NCI-H524 treated with DMSO at 0.1 percent for 48 hours (cell line): ENCODE measurements around the gene BACH2.
A peak's percentile ranks its signal among the peaks of the same experiment; 100 is the strongest.
"Not testable (repeated sequence)": the region's sequence is repeated elsewhere in the genome, so short reads cannot be mapped to it uniquely, and the experiment has no call there.

Source experiments
- DNase-seq: peaks from one replicate; lab custom pipeline; 2025; lab: John Stamatoyannopoulos, UW

The BACH2 gene

DNA sequence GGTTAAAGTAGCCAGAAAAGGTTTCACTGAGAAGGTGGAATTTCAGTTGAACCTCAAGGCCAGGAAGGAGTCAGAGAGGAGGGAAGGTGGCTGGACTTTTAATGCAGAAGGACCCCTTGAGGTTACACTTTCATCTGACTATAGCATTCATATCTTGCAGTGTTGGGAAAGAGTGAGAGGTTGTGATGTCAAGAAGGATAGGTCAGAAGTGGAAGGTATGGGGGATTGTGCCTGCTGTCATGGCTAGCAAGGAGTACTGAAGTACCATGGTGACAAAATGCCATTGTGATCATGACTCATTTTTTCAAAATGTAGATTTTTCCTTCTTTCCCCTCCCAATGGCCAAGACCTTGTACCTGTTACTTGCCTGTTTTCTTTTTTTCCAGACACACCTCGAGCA is 5.2 kb upstream of the BACH2 start:
- DNase-seq, result no peak

- DNase-seq, result no peak
These were observed 1.9 kb upstream of the BACH2 start for GRCh38 chr6:90298459-90299053.

DNA sequence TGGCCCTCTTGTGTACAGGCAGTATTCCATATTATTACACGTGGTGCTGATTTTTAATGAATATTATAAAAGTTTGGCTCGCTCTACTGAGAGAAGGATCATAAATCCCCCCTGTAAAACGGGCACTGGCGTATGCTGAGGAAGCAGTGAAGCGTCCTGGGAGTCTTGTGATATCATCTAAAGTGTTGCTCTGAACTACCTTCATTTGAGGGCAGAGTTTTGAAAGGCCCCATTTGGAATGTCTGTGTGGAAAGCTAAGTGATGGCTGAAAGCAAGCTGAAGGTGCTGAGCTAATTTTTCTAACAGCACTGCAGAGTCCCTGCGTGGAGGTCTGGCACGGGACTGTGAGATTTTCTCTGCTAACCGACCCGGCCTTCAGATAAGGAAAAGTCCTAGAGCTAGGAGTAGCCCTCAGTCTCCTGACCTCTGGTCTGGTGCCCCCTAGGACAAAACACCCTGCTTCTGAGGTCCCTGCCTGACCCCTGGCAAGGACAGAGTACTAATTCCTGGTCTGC is 1.3 kb upstream of the BACH2 start:
- DNase-seq, result no peak

- no peak for DNase-seq
These were observed 648 bp upstream of the BACH2 start for GRCh38 chr6:90297115-90297866.

- peak; percentile 9 for DNase-seq
These were observed 746 bp downstream of the BACH2 start for GRCh38 chr6:90295854-90296340.

DNA sequence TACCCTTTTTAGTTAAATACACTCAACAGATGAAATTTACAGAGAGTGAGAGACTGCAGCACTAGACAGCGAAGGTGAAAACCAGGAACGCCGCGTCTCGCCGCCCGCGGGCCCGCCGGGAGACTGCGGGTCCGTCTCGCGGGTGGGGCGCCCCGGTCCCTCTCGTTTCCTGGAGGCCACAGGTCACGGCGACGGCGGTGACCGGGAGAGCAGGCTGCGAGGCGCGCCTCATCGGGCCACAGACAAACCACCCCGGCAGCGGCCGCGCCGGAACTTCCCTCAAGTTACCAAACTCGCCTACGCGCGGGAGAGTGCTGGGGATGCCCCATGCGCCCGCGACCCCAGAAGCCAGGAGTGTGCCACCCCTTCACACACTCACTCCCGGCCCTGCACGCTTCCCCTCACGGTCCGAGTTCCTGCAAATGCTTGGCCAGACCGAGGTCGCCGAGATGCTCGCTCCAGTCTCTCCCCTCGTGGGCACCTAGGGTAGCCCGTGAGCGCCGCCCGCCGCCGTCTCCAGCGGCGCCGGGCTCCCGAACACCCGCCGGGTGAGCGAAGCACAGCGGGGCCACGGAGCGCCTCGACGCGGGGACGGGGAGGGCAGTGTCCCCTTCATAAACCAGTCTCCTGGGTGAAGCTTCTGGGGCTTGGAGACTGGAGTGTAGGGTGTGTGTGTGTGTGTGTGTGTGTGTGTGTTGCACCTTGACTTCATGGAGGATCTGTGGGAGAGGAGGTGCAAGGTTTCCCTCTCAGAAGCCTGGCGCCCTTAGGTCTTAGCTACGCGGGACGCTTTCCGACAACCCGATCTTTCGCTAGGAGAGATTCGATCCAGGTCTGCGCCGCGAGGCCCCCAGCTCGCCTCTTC is 1.4 kb downstream of the BACH2 start:
- no peak for DNase-seq

DNA sequence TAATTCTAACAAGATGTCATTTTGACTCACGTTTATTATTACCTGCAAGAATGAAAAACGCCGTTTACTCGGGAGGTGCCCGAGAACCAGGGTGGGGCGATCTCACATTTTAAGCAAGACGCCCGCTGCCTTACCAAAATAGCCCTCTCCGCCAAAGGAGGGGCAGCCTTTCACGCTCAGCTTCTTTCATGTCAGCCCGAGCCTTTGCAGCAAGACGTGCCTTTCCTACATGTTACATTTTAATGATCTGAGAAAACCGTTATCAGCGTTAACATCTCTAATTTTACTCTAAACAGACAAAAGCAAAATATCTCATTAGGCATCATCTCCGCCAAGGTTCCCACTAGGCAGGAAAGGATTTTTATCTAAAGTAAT is 2.0 kb downstream of the BACH2 start:
- DNase-seq, result no peak

GRCh38 chr6:90294008-90294511 is 2.6 kb downstream of the BACH2 start:
- DNase-seq, result no peak

DNA sequence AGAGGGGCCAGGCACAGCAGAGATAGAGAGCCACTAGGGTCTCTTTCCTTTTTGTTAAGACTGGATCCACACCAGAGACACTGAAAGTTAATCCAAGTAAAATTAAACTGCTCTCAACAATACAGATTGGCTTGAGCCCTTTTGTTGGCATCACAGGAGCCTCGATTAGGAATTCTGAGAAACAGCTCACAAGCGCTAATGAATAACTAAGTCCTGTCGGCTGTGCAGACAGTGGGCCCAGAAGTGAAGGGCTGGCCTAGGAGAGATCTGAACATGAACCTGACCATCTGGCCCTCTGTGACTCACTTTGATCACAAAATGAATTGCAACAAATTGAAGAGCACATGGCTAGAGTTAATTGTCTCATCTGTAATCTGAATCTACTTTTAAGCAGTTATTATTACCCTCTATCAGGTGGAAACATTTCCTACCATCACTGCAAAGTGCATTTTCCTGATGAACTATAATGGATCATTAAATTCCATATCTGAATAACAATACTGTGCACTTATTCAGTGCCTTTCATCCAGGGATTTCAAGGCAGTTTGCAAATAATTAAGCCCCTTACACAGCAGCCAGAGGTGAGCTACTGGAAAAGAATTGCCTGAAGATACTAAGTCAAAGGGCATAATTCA is 3.2 kb downstream of the BACH2 start:
- peak; percentile 90 for DNase-seq

DNA sequence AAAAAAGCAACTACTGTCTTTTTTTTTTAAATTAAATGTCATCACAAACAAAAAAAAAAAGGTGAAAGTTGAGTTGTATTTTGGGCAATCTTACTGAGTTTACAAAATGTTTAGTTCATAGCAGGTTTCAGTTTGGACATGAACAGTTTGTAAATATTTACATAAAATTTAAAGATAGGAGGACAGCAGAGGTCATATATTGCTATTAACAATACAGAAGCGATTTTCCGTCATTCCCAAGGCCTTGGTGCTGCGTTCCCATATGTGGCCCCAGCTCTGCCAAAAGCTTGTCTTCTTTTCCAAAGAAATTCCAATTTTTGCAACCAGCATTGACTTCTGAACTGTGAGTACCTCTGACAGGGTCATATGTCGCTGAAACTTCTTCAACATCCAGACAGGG is 5.1 kb downstream of the BACH2 start:
- no peak for DNase-seq

DNA sequence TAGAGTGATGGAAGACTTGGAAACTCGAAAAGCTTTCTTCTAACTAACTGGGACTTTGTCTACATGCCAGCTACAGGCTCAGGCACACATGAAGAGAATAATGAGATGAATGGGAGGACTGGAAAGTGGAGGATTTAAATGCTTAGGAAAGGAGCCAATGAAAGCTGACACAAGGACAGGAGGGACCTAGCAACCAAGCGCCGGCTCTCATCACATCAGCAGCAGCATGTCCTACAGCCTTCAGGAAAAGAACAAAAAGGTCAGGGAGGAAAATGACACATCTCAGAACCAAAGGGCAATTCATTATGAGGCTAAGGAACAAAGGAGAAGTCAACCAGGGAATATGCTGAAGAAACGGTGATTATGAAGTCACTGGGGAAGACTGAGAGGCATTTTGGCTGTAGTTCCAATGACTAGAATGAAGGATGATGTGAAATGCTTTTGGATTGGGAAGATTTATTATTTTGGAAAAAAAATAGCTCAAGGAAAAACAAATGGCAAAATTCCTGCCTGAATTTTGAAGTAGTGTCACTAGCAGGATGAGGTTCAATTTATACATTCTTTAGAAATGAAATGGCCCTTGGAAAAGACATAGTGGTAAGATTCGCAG is 5.7 kb downstream of the BACH2 start:
- DNase-seq, result no peak

DNA sequence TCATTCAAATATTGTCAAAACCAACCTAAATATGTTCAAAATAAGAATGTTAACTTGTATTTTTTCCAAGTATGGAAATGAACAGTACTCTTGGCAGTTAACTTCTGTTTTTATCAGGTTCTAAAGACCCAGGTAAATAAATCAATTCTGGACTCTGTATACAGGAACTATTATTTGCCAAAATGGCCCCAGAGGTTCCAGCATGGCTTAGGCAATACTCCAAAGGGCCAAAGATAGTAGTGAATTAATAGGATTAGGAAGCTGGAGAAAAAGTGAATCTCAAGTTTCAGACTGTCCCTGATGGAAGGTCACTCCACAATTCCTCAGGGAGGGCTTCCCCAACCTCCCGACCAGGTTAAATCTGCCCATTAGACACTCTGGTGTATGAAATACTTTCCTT is 6.7 kb downstream of the BACH2 start:
- DNase-seq, result no peak

DNA sequence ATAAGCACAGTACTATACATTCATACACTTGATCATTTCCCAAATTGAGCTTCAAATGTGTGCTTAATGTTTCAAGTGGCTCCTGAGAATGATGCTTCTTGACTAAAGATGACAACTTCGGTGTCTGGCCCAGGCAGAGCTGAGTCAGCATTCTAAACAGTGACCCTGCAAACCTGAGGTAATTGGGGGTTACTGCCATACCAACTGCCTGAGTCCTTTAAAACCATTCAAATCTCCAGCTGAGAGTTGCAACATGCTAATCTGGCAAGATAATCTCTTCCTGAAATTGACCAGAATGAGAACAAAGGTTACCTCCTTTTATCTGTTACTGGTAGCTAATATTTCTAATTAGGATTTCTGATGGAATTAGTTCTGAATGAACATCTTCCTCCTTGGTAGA is 8.2 kb downstream of the BACH2 start:
- DNase-seq, result no peak

GRCh38 chr6:90286884-90287488 is 9.7 kb downstream of the BACH2 start:
- no peak for DNase-seq

GRCh38 chr6:90285611-90286381 is 10.8 kb downstream of the BACH2 start:
- no peak for DNase-seq

GRCh38 chr6:90285042-90285481 is 11.6 kb downstream of the BACH2 start:
- no peak for DNase-seq

- DNase-seq, result no peak
These were observed 12.2 kb downstream of the BACH2 start for GRCh38 chr6:90284236-90285041.

- DNase-seq, result not testable (repeated sequence)
These were observed 14.4 kb downstream of the BACH2 start for GRCh38 chr6:90282265-90282664.

GRCh38 chr6:90278129-90278528 is 18.5 kb downstream of the BACH2 start:
- DNase-seq, result no peak
